ENCODE data around the gene PACS2. TPM values are rescaled to one million over a fixed set of nuclear protein-coding genes. Genes with fewer than 3 reads are reported as not detected.

PACS2 gene
- polyA plus RNA-seq, 1 of the 3 experiments (the other 2 are of a cell fraction) = 42.7 TPM

GRCh38 chr14:105381446-105382342 is 67.1 kb downstream of the PACS2 start:
- Histone ChIP-seq H3K27me3 (ENCODE audit: insufficient read depth) (no peaks in the 10 kb centered on the region), H3K36me3 (replicated peaks in 1 of 2; ENCODE audit: control insufficient read depth in 1 of 2, insufficient read depth in 2 of 2, low read length in 1 of 2) (peaks cover 0 to 40% of the 10 kb centered on the region in 2 experiments), H3K9ac (no peak overlapping the region), H3K27ac (ENCODE audit: low read depth in 2 of 2, low read length in 1 of 2) (no peak overlapping the region), H3K4me3 (ENCODE audit: low read depth in 2 of 2, low read length in 1 of 2) (no peak overlapping the region), H3F3A (replicated peaks; ENCODE audit: insufficient read depth) (no peaks in the 10 kb centered on the region), H3K79me2 (ENCODE audit: insufficient read depth) (no peaks in the 10 kb centered on the region), H3K4me1 (ENCODE audit: control insufficient read depth in 1 of 2, insufficient read depth in 2 of 2, low read depth in 1 of 2, low read length in 1 of 2) (no peaks in the 10 kb centered on the region; a peak in 1 of 4 replicates), H3K9me3 (no peaks in the 10 kb centered on the region), H3K4me2 (no peak overlapping the region), H4K20me1 (ENCODE audit: insufficient read depth) (no peaks in the 10 kb centered on the region), H3K9me2 (no peaks in the 10 kb centered on the region), H2AFZ (ENCODE audit: low read depth) (no peak overlapping the region)
- no peak for DNase-seq
- TF ChIP-seq, protein P1, sequence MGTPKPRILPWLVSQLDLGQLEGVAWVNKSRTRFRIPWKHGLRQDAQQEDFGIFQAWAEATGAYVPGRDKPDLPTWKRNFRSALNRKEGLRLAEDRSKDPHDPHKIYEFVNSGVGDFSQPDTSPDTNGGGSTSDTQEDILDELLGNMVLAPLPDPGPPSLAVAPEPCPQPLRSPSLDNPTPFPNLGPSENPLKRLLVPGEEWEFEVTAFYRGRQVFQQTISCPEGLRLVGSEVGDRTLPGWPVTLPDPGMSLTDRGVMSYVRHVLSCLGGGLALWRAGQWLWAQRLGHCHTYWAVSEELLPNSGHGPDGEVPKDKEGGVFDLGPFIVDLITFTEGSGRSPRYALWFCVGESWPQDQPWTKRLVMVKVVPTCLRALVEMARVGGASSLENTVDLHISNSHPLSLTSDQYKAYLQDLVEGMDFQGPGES (IDR thresholded peaks at IDR 0.05; ENCODE audit: low read depth, low read length) = no peak
- TF ChIP-seq, protein P2, sequence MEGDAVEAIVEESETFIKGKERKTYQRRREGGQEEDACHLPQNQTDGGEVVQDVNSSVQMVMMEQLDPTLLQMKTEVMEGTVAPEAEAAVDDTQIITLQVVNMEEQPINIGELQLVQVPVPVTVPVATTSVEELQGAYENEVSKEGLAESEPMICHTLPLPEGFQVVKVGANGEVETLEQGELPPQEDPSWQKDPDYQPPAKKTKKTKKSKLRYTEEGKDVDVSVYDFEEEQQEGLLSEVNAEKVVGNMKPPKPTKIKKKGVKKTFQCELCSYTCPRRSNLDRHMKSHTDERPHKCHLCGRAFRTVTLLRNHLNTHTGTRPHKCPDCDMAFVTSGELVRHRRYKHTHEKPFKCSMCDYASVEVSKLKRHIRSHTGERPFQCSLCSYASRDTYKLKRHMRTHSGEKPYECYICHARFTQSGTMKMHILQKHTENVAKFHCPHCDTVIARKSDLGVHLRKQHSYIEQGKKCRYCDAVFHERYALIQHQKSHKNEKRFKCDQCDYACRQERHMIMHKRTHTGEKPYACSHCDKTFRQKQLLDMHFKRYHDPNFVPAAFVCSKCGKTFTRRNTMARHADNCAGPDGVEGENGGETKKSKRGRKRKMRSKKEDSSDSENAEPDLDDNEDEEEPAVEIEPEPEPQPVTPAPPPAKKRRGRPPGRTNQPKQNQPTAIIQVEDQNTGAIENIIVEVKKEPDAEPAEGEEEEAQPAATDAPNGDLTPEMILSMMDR (IDR thresholded peaks at IDR 0.05) = no peak
- TF ChIP-seq GABPA (IDR thresholded peaks at IDR 0.05; ENCODE audit: low read depth) = no peak
- no peak for TF ChIP-seq NRF1 (IDR thresholded peaks at IDR 0.05; ENCODE audit: low read depth, low read length)
- TF ChIP-seq PBX3 (IDR thresholded peaks at IDR 0.05) = no peak
- WGBS (ENCODE audit: low lambda C conversion rate) = 100% methylated on average over 7 of the region's 27 CpGs
- ChIA-PET POLR2A (no interaction called here), CTCF (interaction anchor here (0.7 to 3.5 kb wide), 6 partner anchors 11 to 212 kb away, joined by 3 to 19 read pairs (median 4); no protein-coding TSS in a partner anchor)

GRCh38 chr14:105382343-105383082 is 68.0 kb downstream of the PACS2 start:
- TF ChIP-seq TAF1 (IDR thresholded peaks at IDR 0.05; ENCODE audit: borderline replicate concordance, low read depth, low read length) (no peak), MAX (IDR thresholded peaks at IDR 0.05; ENCODE audit: low read depth) (no peak), YY1 (IDR thresholded peaks at IDR 0.05; ENCODE audit: low read depth) (no peak), FOXM1 (IDR thresholded peaks at IDR 0.05; ENCODE audit: low read depth) (no peak), SIN3A (IDR thresholded peaks at IDR 0.05; ENCODE audit: borderline replicate concordance, low read depth, low read length) (no peak), GATA2 (CRISPR knock-in tag; IDR thresholded peaks at IDR 0.05) (no peak), ELF1 (IDR thresholded peaks at IDR 0.05) (no peak), RFX5 (IDR thresholded peaks at IDR 0.05; ENCODE audit: low read length) (no peak)
- TF ChIP-seq, protein P3, sequence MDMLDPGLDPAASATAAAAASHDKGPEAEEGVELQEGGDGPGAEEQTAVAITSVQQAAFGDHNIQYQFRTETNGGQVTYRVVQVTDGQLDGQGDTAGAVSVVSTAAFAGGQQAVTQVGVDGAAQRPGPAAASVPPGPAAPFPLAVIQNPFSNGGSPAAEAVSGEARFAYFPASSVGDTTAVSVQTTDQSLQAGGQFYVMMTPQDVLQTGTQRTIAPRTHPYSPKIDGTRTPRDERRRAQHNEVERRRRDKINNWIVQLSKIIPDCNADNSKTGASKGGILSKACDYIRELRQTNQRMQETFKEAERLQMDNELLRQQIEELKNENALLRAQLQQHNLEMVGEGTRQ (IDR thresholded peaks at IDR 0.05; ENCODE audit: borderline replicate concordance, low read depth, low read length) = no peak
- POLR2A ChIA-PET = no interaction called here
- CTCF ChIA-PET = interaction anchor here (1.2 to 3.5 kb wide), 3 partner anchors 12 to 98 kb away, joined by 4 to 19 read pairs (median 9); partner anchors contain the start of gene TEX22

More at GRCh38 chr14:105382343-105383082, 68.0 kb downstream of the PACS2 start:
- no peak overlapping the region for H3K27ac ChIP-seq (ENCODE audit: low read depth in 2 of 2, low read length in 1 of 2)
- no peaks in the 10 kb centered on the region for H3K27me3 ChIP-seq (ENCODE audit: insufficient read depth)
- no peak overlapping the region for H2AFZ ChIP-seq (ENCODE audit: low read depth)
- no peaks in the 10 kb centered on the region for H3K9me2 ChIP-seq
- no peak for DNase-seq
- H3K4me3 ChIP-seq (ENCODE audit: low read depth in 2 of 2, low read length in 1 of 2) = no peak overlapping the region
- no peaks in the 10 kb centered on the region for H3K79me2 ChIP-seq (ENCODE audit: insufficient read depth)
- H3K4me2 ChIP-seq = no peak overlapping the region
- H3K9me3 ChIP-seq = no peaks in the 10 kb centered on the region
- H4K20me1 ChIP-seq (ENCODE audit: insufficient read depth) = no peaks in the 10 kb centered on the region
- H3K9ac ChIP-seq = no peak overlapping the region
- 96% methylated on average over 4 of the region's 26 CpGs for WGBS (ENCODE audit: low lambda C conversion rate)
- H3K4me1 ChIP-seq (ENCODE audit: control insufficient read depth in 1 of 2, insufficient read depth in 2 of 2, low read depth in 1 of 2, low read length in 1 of 2) = no peaks in the 10 kb centered on the region; a peak in 1 of 4 replicates
- peaks cover 0 to 46% of the 10 kb centered on the region in 2 experiments for H3K36me3 ChIP-seq (replicated peaks in 1 of 2; ENCODE audit: control insufficient read depth in 1 of 2, insufficient read depth in 2 of 2, low read length in 1 of 2)
- no peaks in the 10 kb centered on the region for H3F3A ChIP-seq (replicated peaks; ENCODE audit: insufficient read depth)

Data from SK-N-SH (cell line).